Immature natural killer cell (primary cell): ENCODE results near the gene COTL1. TPM values are rescaled to one million over a fixed set of nuclear protein-coding genes. Genes with fewer than 3 reads are reported as not detected.

Experiments used
- DNase-seq, 3 donors: peaks; one replicate each; pipeline ENCODE4 v3.0.0; 2022; ENCODE audit warnings: mixed read lengths in 1 of 3
- H3K27ac Mint-ChIP-seq, 6 donors: one replicate each; pipeline ENCODE4 v1.8.0; 2020; ENCODE audit warnings: mixed read lengths in 6 of 6, mild to moderate bottlenecking in 5 of 6, inconsistent platforms in 4 of 6, moderate library complexity in 3 of 6
- H3K27me3 Mint-ChIP-seq, 3 donors: one replicate each; pipeline ENCODE4 v1.8.0; 2020 to 2021; ENCODE audit warnings: low read depth in 3 of 3, mild to moderate bottlenecking in 3 of 3, mixed read lengths in 3 of 3, moderate library complexity in 3 of 3, inconsistent platforms in 1 of 3
- H3K36me3 Mint-ChIP-seq, 3 donors: one replicate each; pipeline ENCODE4 v1.8.0; 2020; ENCODE audit warnings: mixed read lengths in 3 of 3, inconsistent platforms in 2 of 3, mild to moderate bottlenecking in 2 of 3
- H3K4me1 Mint-ChIP-seq, 2 donors: one replicate each; pipeline ENCODE4 v1.8.0; 2020; ENCODE audit warnings: inconsistent platforms in 2 of 2, mild to moderate bottlenecking in 2 of 2, mixed read lengths in 2 of 2, moderate library complexity in 1 of 2
- H3K4me3 Mint-ChIP-seq, 5 donors: one replicate each; pipeline ENCODE4 v1.8.0; 2020; ENCODE audit warnings: mild to moderate bottlenecking in 5 of 5, mixed read lengths in 5 of 5, inconsistent platforms in 3 of 5, moderate library complexity in 3 of 5
- H3K9me3 Mint-ChIP-seq, 6 donors: one replicate each; pipeline ENCODE4 v1.8.0; 2020; ENCODE audit warnings: mild to moderate bottlenecking in 6 of 6, mixed read lengths in 6 of 6, inconsistent platforms in 4 of 6, moderate library complexity in 3 of 6
- polyA plus RNA-seq, 3 donors: library from polyadenylated mRNA; unstranded; fragments of 300-500 nt; fragmentation: Illumina TruSeq; gene quantifications; one replicate each; pipeline ENCODE4 v1.2.3, GENCODE V29; 2021

Gene COTL1
- polyA plus RNA-seq, 3 donors from 2014 or later: 193 to 268 (median 235) TPM

DNA sequence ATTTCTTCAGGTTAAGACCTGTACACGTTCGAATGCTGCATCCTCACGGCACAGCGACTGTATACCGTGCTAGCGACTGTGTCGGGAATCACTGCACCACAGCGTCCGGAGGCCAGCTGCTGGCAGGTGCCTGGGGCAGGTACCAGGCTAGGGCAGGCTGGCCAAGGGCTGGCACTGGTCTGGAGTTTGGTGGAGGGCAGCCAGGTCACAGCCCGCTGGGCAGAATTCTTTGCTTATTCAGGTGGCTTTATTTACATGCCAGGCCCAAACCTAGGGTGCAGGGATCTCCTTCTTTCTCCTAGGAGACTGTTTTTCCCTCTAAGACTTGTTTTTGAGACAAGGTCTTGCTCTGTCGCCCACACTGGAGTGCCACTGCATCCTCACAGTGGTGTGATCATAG is 37.9 kb downstream of the COTL1 start:
- Mint-ChIP-seq H3K27me3 (peaks cover 2 to 4% (median 2%) of the 10 kb centered on the region in 3 donors), H3K36me3 (no peaks in the 10 kb centered on the region), H3K27ac (no peak overlapping the region), H3K4me3 (no peak overlapping the region), H3K4me1 (peaks cover 9 to 21% of the 10 kb centered on the region in 2 donors), H3K9me3 (no peaks in the 10 kb centered on the region)
- DNase-seq: no peak

DNA sequence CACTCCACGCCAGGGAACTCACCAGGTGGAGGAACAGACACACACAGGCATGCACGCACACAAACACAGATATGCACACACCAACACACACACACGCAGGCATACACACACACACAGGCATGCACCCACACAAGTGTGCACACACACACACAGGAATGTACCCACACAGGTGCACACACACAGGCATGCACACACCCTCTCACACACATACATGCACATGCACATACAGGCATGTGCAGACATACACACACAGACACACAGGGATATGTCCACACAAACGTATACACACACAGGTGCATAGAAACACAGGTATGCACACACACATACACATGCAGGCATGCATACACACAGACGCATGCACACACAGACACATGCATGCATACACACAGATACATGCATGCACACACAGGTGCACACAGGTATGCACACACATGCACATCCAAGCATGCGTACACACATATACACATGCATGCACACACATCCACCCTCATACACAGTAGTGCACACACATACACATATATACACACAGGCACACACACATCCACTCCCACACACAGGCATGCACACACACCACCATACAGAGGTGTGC is 39.2 kb downstream of the COTL1 start:
- H3K4me3 Mint-ChIP-seq: no peak overlapping the region
- no peaks in the 10 kb centered on the region for H3K36me3 Mint-ChIP-seq
- H3K9me3 Mint-ChIP-seq: no peaks in the 10 kb centered on the region
- DNase-seq: no peak
- no peak overlapping the region for H3K27ac Mint-ChIP-seq
- peaks cover 0 to 2% (median 2%) of the 10 kb centered on the region in 3 donors for H3K27me3 Mint-ChIP-seq
- peaks cover 0 to 10% of the 10 kb centered on the region in 2 donors for H3K4me1 Mint-ChIP-seq

- H3K36me3 Mint-ChIP-seq: no peaks in the 10 kb centered on the region
These were observed 40.7 kb downstream of the COTL1 start for GRCh38 chr16:84577034-84577803.

DNA sequence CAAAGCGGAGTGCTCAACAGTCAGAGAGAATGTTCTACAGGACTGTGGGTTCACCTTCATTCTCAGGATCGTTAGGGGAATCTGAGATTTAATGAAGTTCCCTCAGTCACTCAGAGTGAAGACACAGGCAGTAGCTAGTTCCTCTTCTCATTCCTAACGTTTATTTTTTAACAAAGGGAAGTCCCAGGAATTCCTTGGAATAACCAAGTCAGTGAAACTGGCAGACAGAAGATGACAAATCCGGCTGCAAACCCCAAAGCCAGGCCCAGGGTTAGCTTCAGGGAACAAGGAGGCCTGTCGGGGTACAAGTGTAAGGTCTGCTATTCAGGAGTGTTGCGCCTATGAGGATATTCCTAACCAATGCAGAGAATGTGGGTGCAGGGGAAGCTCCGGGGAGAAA is 42.0 kb downstream of the COTL1 start:
- Mint-ChIP-seq H3K9me3 (peaks cover 0 to under 1% (median 0%) of the 10 kb centered on the region in 6 donors), H3K4me1 (peaks cover 6 to 21% of the 10 kb centered on the region in 2 donors), H3K4me3 (no peak overlapping the region), H3K27ac (peak overlapping the region in 1 of 6 donors; percentile 56), H3K36me3 (peaks cover 0 to under 1% (median under 1%) of the 10 kb centered on the region in 3 donors), H3K27me3 (peaks cover 0 to 9% (median 2%) of the 10 kb centered on the region in 3 donors)
- DNase-seq: no peak

More at GRCh38 chr16:84577034-84577803, 40.7 kb downstream of the COTL1 start:
- H3K4me1 Mint-ChIP-seq: peaks cover 4 to 17% of the 10 kb centered on the region in 2 donors
- H3K4me3 Mint-ChIP-seq: no peak overlapping the region
- H3K9me3 Mint-ChIP-seq: no peaks in the 10 kb centered on the region
- H3K27ac Mint-ChIP-seq: no peak overlapping the region
- no peak for DNase-seq
- H3K27me3 Mint-ChIP-seq: peaks cover 0 to 5% (median 2%) of the 10 kb centered on the region in 3 donors

DNA sequence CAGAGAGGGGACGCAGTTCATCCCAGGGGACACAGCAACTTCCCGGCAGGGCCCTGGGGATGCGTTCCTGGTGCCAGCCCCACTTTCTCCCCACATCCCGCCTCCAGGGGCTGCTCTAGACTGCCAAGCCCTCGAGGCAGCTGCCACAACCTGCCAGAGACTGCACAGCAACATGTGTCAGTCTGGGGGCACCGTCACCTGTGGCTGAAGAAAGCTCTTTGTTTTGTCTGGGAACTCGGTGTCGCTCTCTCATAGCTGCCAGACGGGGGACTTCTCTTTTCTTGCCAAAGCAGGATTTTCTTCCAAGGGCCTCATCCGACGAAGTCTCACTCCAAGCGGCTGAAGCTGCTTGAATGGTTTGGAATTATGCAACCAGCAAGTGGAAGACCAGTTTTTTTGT is 43.7 kb downstream of the COTL1 start:
- peaks cover 0 to 10% (median 2%) of the 10 kb centered on the region in 3 donors for H3K27me3 Mint-ChIP-seq
- peaks cover 7 to 21% of the 10 kb centered on the region in 2 donors for H3K4me1 Mint-ChIP-seq
- peaks cover 10 to 18% (median 13%) of the 10 kb centered on the region in 3 donors for H3K36me3 Mint-ChIP-seq
- no peak overlapping the region for H3K4me3 Mint-ChIP-seq
- H3K9me3 Mint-ChIP-seq: peaks cover 0 to 14% (median 9%) of the 10 kb centered on the region in 6 donors
- H3K27ac Mint-ChIP-seq: no peak overlapping the region
- no peak for DNase-seq

DNA sequence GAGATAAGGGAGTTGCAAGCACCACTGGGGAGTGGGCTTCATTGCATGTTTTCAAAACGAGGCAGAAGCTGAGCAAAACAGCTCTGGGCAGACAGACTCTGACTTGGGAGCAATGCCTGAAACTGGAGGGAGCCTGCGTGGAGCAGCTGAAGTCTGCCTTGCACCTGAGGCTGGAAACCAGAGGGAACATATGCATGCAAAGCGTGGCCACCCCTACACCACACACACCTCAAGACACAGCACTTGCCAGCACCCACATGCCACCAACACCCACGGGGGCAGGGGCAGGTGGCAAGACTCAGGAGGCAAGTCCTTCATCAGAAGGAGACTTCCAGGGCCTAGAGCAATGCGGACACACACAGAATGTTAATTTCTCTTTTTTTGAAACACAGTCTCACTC is 45.8 kb downstream of the COTL1 start:
- peaks cover 0 to 10% (median 2%) of the 10 kb centered on the region in 3 donors for H3K27me3 Mint-ChIP-seq

DNA sequence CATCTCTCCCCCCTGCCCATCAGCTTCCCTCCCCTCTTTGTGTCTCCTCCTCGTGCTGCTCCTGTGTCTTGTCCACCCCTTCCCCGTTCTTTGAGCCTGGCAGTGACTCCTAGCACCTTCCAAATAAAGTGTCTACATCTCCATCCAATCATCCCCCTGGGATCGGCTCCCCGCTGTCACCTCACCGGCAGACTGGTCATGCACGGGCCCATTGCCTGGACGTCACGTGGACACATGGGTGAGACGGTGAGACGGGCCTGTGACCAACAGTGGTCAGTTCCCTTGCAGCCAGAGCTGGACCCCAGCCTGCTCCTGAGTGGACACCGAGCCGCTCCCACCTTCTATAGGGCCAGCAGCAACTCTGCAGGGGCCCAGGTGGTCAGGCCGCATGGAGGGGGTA is 46.4 kb downstream of the COTL1 start:
- DNase-seq: no peak
- H3K27ac Mint-ChIP-seq: no peak overlapping the region
- H3K9me3 Mint-ChIP-seq: peaks cover 0 to 14% (median 9%) of the 10 kb centered on the region in 6 donors
- H3K4me1 Mint-ChIP-seq: peaks cover 17 to 25% of the 10 kb centered on the region in 2 donors
- H3K27me3 Mint-ChIP-seq: peaks cover 0 to 12% (median 2%) of the 10 kb centered on the region in 3 donors
- no peak overlapping the region for H3K4me3 Mint-ChIP-seq
- H3K36me3 Mint-ChIP-seq: peaks cover 15 to 22% (median 18%) of the 10 kb centered on the region in 3 donors

More for the DNA sequence above, 45.8 kb downstream of the COTL1 start:
- DNase-seq: peak; percentile 51 to 63 (median 51)
- H3K4me3 Mint-ChIP-seq: peak overlapping the region in 4 of 5 donors; percentile 12 to 46 (median 22)
- peak overlapping the region in 2 of 6 donors; percentile 71 to 78 for H3K27ac Mint-ChIP-seq
- peaks cover 15 to 22% (median 18%) of the 10 kb centered on the region in 3 donors for H3K36me3 Mint-ChIP-seq
- H3K4me1 Mint-ChIP-seq: peaks cover 17 to 25% of the 10 kb centered on the region in 2 donors
- H3K9me3 Mint-ChIP-seq: peaks cover 0 to 14% (median 9%) of the 10 kb centered on the region in 6 donors

DNA sequence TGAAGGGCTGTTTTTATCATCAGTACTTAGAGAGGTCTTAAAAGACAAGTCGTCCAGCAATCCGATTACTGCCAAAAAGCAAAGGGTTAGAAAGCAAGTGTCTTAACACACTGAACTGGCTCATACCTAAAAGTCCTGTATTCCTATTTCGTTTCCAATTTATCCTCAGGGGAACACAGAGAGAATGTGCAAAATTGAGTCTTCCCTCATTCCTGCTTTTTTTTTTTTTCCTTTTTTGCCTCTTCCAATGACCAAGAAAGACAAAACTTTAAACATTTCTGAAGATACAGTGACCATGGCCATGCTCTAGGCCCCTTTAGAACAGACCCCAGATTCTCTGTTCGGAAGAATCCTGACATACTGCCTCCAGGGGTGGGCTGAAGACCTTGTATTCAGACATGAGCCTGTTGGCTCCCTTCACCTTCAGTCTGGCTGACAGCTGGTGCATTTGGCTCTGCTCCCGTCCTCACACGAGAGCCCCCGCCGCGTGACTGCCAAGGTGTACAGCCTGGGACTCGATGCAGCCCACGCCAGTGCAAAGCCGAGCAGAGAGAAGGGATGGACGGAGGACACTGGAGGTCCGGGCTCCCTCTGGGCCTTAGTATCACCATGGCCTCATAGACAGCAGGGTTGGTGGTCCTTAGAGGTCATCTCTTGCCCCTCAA is 47.0 kb downstream of the COTL1 start:
- peaks cover 18 to 22% (median 18%) of the 10 kb centered on the region in 3 donors for H3K36me3 Mint-ChIP-seq

DNA sequence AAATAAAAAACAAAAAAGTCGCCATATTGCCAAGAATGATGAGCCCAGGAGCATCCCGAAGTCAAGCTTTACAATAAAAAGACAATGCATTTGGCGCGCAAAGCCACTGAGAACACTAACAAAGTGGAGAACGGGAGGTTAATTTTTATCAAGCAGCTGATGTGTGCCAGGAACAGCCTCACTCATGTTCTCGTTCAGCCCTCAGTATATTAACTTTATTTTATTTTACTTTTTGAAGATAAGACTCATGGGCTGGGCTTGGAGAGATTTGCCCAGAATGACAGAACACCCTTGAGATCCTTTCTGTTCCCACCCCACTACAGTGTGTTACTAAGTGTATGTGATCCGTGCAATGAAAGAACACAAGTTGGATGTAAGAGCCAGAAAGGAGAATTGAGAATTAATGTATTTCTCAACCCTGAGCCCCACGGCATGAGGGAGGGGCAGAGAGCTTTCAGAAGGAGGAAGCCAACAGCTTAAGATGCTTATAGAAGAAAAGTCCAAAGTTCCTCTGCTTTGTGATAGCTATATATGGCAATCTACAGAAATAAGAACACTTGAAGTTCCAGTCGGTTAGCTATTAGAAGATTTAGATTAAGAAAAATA is 48.4 kb downstream of the COTL1 start:
- Mint-ChIP-seq H3K27ac (peak overlapping the region in 1 of 6 donors; percentile 13), H3K27me3 (peaks cover 0 to 17% (median 0%) of the 10 kb centered on the region in 3 donors), H3K9me3 (peaks cover 0 to 14% (median 9%) of the 10 kb centered on the region in 6 donors), H3K36me3 (peaks cover 18 to 23% (median 22%) of the 10 kb centered on the region in 3 donors), H3K4me3 (no peak overlapping the region), H3K4me1 (peaks cover 17 to 25% of the 10 kb centered on the region in 2 donors)
- no peak for DNase-seq

More for the DNA sequence above, 47.0 kb downstream of the COTL1 start:
- no peak for DNase-seq
- no peak overlapping the region for H3K27ac Mint-ChIP-seq
- H3K4me1 Mint-ChIP-seq: peaks cover 17 to 25% of the 10 kb centered on the region in 2 donors
- H3K4me3 Mint-ChIP-seq: no peak overlapping the region
- H3K9me3 Mint-ChIP-seq: peaks cover 0 to 14% (median 9%) of the 10 kb centered on the region in 6 donors
- peaks cover 0 to 13% (median 0%) of the 10 kb centered on the region in 3 donors for H3K27me3 Mint-ChIP-seq

DNA sequence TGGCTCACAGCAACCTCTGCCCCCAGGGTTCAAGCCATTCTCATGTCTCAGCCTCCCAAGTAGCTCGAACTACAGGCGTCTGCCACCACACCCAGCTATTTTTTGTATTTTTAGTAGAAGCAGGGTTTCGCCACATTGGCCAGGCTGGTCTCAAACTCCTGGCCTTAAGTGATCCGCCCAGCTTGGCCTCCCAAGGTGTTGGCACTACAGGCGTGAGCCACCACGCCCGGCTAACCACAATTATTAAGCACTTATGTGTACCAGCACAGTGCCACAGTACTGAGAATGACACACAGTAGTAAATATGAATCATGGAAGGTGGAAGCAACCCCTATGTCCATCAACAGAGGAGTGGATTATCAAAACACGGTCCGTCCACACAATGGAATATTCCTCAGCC is 49.8 kb downstream of the COTL1 start:
- peak overlapping the region in 1 of 6 donors; percentile 53 for H3K27ac Mint-ChIP-seq
- H3K4me3 Mint-ChIP-seq: no peak overlapping the region
- H3K36me3 Mint-ChIP-seq: peaks cover 18 to 23% (median 22%) of the 10 kb centered on the region in 3 donors

DNA sequence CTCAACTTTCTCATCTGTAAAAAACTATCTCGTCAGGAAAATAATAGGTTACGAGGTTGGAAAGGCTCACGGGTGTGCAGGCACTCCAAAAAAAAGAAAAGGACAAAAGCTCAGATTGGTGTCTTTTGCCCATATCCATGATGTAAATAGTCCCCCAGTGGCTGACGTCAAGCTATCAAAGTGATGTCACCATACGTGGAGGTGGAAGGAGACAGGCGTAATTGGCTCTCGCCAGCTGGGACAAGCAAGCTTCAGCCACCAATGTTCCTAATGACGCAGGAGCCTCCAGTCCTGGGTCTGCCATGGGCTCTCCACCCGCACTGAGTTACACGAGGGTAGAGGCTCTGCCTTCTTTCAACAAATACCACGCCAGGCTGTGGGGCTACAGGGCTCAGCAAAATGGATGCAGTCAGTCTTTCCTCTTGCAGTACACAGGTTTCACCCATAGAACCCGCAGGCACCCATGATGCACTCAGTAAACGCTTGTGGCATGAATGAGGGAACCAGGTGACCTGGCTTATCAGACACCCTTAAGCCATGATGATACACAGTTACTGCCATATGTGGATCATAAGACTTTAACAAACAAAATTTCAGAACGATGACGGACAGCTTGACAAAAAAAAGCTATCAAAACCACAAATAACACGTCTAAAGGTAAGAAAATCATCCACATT is 50.5 kb downstream of the COTL1 start:
- H3K36me3 Mint-ChIP-seq: peaks cover 18 to 23% (median 22%) of the 10 kb centered on the region in 3 donors
- H3K27me3 Mint-ChIP-seq: peaks cover 0 to 15% (median 0%) of the 10 kb centered on the region in 3 donors
- DNase-seq: peak in 2 of 3 donors; percentile 12 to 32
- peaks cover 0 to 14% (median 9%) of the 10 kb centered on the region in 6 donors for H3K9me3 Mint-ChIP-seq
- H3K4me3 Mint-ChIP-seq: no peak overlapping the region
- H3K27ac Mint-ChIP-seq: peak overlapping the region in 1 of 6 donors; percentile 53
- peaks cover 14 to 21% of the 10 kb centered on the region in 2 donors for H3K4me1 Mint-ChIP-seq

More for the DNA sequence above, 49.8 kb downstream of the COTL1 start:
- Mint-ChIP-seq H3K9me3 (peaks cover 0 to 14% (median 9%) of the 10 kb centered on the region in 6 donors), H3K4me1 (peaks cover 17 to 25% of the 10 kb centered on the region in 2 donors), H3K27me3 (peaks cover 0 to 15% (median 0%) of the 10 kb centered on the region in 3 donors)
- DNase-seq: no peak

- Mint-ChIP-seq H3K9me3 (peaks cover 0 to 14% (median 9%) of the 10 kb centered on the region in 6 donors), H3K4me1 (peaks cover 11 to 14% of the 10 kb centered on the region in 2 donors), H3K27me3 (peaks cover 0 to 9% (median 0%) of the 10 kb centered on the region in 3 donors), H3K36me3 (peaks cover 18 to 23% (median 22%) of the 10 kb centered on the region in 3 donors), H3K4me3 (no peak overlapping the region), H3K27ac (no peak overlapping the region)
- DNase-seq: no peak
These were observed 51.2 kb downstream of the COTL1 start for GRCh38 chr16:84566545-84567257.
